NK-92 (cell line): ENCODE data around the gene PRKX.
"Not testable (repeated sequence)": the region's sequence is repeated elsewhere in the genome, so short reads cannot be mapped to it uniquely, and the experiment has no call there.

Source experiments
- DNase-seq: peaks from one replicate; lab custom pipeline; 2025; ENCODE audit not compliant: unreplicated experiment; lab: John Stamatoyannopoulos, UW

PRKX gene

DNA sequence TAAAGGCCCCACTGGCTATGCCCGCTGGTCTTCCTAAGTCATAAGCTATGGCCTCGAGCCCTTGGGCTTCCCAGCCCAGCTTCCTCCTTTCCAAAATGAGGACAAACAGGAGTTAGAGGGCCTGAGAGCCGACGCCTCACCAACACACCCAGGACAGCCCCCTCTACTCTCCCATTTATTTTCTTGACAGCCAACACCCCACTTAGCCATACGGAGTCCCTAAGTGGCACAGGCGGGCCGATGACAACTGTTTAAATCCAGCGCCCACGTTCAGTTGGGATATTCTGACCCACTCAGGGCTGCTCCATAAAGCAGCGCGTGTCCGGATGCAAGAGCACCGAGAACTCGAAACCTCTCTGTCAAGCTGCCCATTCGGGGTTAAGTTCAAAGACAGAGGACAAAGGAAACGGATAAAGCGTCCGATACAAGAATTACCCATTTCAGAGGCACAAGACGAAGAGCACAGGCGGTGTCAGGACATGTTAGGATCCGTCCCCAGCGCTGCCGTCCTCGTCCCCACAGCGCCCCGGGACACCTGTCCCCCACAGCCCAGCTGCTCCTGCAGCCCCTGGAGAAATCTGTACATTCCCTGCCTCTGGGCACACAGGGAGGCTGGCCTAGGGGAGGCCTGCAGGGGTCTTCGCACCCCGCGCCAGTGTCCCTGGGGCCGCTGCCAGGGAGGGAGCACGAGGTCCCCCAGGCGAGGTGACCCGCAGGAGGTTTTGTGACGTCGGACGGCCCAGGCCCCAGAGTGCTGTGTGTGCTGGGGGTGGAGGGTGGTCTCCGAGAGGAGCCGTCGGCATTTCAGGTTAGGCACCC is 1.2 kb downstream of the PRKX start:
- DNase-seq: no peak

DNA sequence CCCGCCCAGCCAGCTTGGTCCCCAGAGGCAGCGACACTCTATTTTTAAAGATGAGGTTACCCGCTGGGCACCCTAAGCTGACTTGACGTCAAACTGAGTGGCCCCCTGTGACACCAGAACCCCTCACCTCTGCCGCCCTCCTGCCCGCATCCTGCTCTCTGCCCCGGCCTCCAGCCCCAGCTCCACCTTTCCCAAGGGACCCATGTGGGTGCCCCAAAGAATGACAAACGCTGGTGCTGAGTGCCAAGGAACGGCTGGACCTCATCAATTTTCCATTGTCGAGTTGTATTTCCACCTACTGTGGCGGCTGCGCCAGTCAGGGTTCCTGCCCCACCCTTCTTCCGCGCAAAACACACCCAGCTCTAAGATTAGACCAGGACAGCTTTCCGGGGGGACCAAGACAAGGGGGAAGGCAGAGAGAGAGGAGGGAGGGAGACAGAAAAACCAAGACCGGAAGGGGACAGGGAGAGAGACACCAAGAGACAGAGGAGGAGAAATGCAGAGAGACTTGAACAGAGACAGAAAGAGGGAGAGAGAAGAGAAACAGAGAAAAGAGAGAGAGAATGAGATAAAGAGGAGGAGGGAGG is 2.0 kb downstream of the PRKX start:
- no peak for DNase-seq

DNA sequence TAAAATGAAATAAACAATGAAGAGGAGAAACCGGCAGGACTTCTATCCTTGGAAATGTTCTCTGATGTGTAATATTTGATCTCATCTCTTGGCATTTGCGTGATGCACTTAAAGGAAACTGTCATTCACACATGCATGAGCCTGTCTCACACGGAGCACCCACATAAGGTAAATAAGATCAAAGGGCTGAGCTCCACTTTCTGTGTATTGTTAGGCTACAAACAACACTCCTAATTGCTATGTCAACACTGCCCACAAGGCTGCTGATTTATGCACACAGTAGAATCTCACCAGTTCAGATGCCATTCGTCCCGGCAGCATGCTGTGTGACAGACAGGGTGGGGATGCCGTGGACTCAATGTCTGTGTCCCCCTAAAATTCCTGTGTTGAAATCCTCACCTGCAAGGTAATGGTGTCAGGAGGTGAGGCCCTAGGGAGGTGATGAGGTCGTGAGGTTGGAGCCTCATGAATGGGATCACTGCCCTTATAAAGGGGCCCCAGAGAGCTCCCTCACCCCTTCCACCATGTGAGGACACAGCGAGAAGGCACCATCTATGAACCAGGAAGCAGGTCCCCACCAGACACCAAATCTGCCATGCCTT is 5.7 kb downstream of the PRKX start:
- DNase-seq: not testable (repeated sequence)

DNA sequence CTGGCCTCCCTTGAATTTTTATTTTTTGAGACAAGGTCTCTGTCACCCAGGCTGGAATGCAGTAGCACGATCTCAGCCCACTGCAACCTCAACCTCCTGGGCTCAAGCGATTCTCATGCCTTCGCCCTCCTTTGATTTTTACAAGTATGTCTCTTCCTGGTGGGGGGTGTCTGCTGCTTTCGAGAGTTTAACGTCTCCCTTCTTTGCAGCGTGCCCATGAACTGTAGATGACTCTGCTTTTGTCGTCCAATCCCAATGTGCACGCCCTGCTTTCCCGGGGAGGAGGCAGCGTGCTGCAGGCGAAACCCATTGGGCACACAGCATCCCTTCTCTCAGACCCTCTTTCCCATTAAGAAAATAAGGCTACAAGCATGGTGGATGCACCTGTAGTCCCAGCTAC is 7.0 kb downstream of the PRKX start:
- DNase-seq: no peak

- not testable (repeated sequence) for DNase-seq
Measured at GRCh38 chrX:3703251-3703650, 10.2 kb downstream of the PRKX start.

- not testable (repeated sequence) for DNase-seq
Measured at GRCh38 chrX:3702095-3702494, 11.4 kb downstream of the PRKX start.

DNA sequence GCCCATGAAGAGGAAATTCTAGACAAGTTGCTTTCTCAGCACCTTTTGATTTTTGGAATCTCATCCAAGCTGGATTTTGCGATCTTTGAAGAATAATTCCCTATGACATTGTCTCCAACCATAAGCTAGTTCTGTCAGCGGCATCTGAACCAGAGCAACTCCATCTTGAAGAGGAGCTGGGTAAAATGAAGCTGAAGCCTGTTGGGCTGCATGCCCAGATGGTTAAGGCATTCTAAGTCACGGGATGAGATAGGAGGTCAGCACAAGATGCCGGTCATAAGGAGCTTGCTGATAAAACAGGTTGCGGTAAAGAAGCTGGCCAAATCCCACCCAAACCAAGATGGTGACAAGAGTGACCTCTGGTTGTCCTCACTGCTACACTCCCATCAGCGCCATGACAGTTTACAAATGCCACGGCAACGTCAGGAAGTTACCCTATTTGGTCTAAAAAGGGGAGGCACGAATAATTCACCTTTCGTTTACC is 12.0 kb downstream of the PRKX start:
- DNase-seq: not testable (repeated sequence)

GRCh38 chrX:3699821-3700381 is 13.5 kb downstream of the PRKX start:
- DNase-seq: no peak

- no peak for DNase-seq
Measured at GRCh38 chrX:3697701-3698279, 15.7 kb downstream of the PRKX start.

DNA sequence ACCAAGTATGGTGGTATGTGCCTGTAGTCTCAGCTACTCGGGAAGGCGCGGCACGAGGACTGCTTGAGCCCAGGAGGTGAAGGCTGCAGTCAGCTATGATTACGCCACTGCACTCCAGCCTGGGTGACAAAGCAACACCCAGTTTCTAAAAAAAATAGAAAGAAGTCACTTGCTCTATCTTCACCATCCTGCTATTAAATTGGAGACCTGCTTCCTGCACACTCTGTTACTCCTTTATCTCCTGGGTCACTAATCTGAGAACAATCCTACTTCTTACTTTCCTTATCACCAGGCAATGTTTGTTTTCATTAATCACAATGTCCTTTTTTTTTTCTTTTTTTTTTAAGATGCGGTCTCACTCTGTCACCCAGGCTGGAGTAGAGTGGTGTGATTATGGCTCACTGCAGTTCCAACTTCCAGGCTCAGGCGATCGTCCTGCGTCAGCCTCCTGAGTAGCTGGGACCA is 16.2 kb downstream of the PRKX start:
- no peak for DNase-seq

GRCh38 chrX:3695536-3695935 is 17.9 kb downstream of the PRKX start:
- no peak for DNase-seq

DNA sequence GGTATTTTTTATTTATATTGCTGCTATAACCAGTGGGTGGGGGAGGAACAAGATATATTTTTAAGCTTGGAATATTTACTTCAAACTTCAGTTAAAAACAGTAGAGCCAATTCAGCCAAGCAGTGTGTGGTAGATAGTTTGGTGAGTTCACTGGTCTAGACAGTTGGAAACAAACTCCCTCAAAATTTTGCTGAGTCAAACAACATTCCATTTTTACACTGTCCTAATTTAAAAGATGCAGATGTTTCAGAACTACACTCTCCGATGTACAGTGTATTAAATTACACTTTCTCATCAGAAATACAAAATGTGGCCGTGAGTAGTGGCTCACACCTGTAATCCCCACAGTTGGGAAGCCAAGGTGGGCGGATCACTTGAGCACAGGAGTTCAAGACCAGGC is 23.3 kb downstream of the PRKX start:
- no peak for DNase-seq

- DNase-seq: not testable (repeated sequence)
Measured at GRCh38 chrX:3683236-3683635, 30.2 kb downstream of the PRKX start.

DNA sequence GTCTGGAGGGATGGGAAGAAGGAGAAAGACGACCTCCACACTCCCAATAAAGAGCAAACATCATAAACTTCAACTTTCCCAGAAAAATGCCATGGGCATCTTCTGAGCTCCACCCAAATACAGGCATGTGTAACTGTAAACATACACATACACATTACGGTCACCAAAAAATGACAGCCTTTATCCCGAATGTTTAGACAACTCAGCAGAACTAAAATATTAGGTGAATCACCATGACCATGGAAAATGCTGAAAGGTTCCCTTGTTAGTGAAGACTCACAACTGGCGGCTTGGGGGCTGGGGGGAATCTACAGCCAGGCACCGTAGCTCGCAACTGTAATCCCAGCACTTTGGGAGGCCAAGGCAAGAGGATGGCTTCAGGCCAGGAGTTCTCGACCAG is 33.0 kb downstream of the PRKX start:
- no peak for DNase-seq

- no peak for DNase-seq
Measured at GRCh38 chrX:3679669-3680068, 33.8 kb downstream of the PRKX start.

DNA sequence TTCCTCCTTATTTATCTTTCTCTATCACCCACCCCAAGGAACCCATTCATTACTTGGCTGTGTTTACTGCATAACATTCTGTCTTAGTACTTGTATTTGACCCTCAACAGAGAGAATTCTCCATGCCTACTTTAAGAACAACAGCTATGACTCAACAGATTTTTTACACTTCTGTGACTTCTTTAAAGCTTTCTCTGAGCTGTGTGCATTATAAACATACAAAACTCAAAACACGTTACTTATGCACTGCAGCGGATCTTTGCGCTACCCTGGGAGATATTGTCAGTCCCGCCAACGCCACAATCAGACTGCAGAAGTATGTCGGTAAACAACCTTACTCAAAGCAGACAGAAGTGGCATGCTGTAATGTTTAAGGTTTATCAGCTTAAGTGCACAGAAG is 35.1 kb downstream of the PRKX start:
- no peak for DNase-seq

GRCh38 chrX:3674881-3675280 is 38.6 kb downstream of the PRKX start:
- no peak for DNase-seq

DNA sequence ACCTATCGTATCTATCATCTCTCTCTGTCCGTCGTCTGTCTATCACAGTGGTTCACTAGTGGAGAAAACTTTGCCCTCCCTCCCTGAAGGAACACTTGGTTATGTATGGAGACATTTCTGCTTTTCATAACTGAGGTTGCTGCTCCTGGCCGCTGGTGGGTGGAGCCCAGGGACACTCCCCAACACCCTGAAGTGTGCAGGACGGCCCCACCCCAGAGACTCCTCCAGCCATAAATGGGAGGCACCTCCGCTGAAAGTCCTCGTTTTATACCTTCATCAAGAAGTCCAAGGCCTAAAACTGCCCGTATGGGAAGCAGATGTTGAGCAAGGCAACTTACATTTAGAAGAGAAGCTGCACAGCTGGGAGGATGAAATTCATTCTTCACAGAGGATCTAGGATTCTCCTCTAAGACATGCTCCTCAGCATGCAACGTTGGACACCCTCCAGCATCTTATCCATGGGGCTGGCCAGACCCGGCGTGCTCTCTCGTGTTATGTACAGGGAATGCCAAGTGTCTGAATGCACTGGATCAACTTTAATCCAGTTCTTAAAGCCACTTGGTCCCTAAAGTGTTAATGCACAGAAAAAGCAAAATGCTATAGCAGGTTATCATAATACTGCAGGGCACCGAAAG is 43.5 kb downstream of the PRKX start:
- no peak for DNase-seq

DNA sequence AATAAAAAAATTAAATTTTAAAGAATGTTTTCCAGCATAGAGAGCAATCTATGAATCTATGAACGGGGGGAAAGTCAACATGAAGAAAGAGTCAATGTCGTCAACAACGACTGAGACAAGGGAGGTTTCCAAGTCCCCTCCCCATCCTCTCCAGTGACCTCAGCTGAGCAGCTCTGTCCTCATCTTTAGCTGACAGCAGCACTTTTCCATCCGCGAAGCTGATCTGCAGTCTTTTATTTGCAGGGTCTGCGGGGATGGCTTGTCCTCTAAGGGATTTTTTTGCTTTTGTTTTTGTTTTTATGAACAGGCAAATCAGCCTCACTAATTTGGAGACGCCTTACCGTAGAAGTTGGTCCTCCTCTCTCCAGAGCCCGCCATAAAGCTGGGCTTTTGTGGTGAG is 46.5 kb downstream of the PRKX start:
- no peak for DNase-seq

DNA sequence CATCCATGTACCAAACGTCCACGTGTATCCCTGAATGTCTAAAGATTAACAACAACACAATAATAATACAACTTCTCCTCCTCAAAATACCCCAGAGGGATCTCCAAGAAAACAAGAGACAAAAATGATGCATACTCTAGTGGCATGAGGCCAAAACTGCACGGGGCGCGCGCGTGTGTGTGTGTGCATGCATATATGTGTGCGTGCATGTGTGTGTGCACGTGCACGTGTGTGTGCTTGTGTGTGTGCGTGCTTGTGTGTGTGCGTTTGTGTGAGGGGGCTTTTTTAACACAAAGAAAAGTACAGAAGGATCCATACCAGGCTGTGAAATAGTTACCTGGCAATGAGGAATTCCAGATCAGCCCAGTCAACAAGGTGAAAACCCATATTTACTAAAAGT is 48.5 kb downstream of the PRKX start:
- DNase-seq: no peak
